T47D (cell line): ENCODE data around the gene BCL2L2.
"Not testable (repeated sequence)": the region's sequence is repeated elsewhere in the genome, so short reads cannot be mapped to it uniquely, and the experiment has no call there.

Experiments used
- DNase-seq, 2 experiments: peaks; one replicate each; pipeline versions ENCODE4 v3.0.0 to v3.0.0-alpha.2; 2011 to 2012; ENCODE audit warnings: low read depth in 1 of 2, low spot score in 1 of 2
- JUND ChIP-seq: IDR thresholded peaks from 2 replicates; pipeline ENCODE4 v1.6.1; 2012; ENCODE audit warnings: low read depth
- in situ Hi-C: cut with HindIII; loops from 2 replicates; pipeline ENCODE4 v1.10.0; 2016; ENCODE audit warnings: low sequenced_read_pairs, low pct_unique_long_range_greater_than_20kb

The BCL2L2 gene

GRCh38 chr14:23322568-23323517 lies 16.2 kb downstream of the BCL2L2 start:
- TF ChIP-seq JUND: no peak
- in situ Hi-C loops: no loop called here
- DNase-seq: no peak

- no peak for DNase-seq
- in situ Hi-C loops: no loop called here
These were observed 17.3 kb downstream of the BCL2L2 start for GRCh38 chr14:23323838-23324454.

GRCh38 chr14:23324455-23324846 lies 17.8 kb downstream of the BCL2L2 start:
- no peak for TF ChIP-seq JUND
- in situ Hi-C loops: no loop called here
- no peak for DNase-seq

More at GRCh38 chr14:23323838-23324454, 17.3 kb downstream of the BCL2L2 start:
- no peak for TF ChIP-seq JUND

GRCh38 chr14:23324993-23325392 lies 18.4 kb downstream of the BCL2L2 start:
- in situ Hi-C loops: no loop called here
- no peak for DNase-seq
- TF ChIP-seq JUND: no peak

- DNase-seq, in situ Hi-C loops: not testable (repeated sequence)
These were observed 19.1 kb downstream of the BCL2L2 start for GRCh38 chr14:23325746-23326145.

- no peak for TF ChIP-seq JUND
- in situ Hi-C loops: no loop called here
These were observed 20.1 kb downstream of the BCL2L2 start for GRCh38 chr14:23326491-23327332.

GRCh38 chr14:23327947-23328744 lies 21.5 kb downstream of the BCL2L2 start:
- no peak for TF ChIP-seq JUND
- peak; percentile 58 to 77 for DNase-seq
- in situ Hi-C loops: no loop called here

More at GRCh38 chr14:23326491-23327332, 20.1 kb downstream of the BCL2L2 start:
- no peak for DNase-seq

- no peak for DNase-seq
- no peak for TF ChIP-seq JUND
- in situ Hi-C loops: no loop called here
These were observed 29.0 kb downstream of the BCL2L2 start for GRCh38 chr14:23335623-23336022.

GRCh38 chr14:23339506-23340268 lies 33.1 kb downstream of the BCL2L2 start:
- DNase-seq: no peak
- no peak for TF ChIP-seq JUND
- in situ Hi-C loops: no loop called here

- in situ Hi-C loops: no loop called here
- no peak for DNase-seq
- no peak for TF ChIP-seq JUND
These were observed 37.8 kb downstream of the BCL2L2 start for GRCh38 chr14:23344481-23344880.

GRCh38 chr14:23345987-23346692 lies 39.5 kb downstream of the BCL2L2 start:
- no peak for TF ChIP-seq JUND
- DNase-seq: no peak
- in situ Hi-C loops: no loop called here
